ENCODE results near the gene YARS1.

GRCh38 chr1:32863881-32864245 lies 46.7 kb upstream of the YARS1 start:
- TF ChIP-seq CTCF (IDR thresholded peaks at IDR 0.05) (no peak), POLR2A (IDR thresholded peaks at IDR 0.05) (no peak)

All from lower leg skin (tissue), 3 donors.